ENCODE data around the gene SLC9A5. TPM values are rescaled to one million over a fixed set of nuclear protein-coding genes. Genes with fewer than 3 reads are reported as not detected.

SLC9A5 gene
- total RNA-seq, 2 experiments from 2014 or later, result 2.7 to 4.2 TPM

DNA sequence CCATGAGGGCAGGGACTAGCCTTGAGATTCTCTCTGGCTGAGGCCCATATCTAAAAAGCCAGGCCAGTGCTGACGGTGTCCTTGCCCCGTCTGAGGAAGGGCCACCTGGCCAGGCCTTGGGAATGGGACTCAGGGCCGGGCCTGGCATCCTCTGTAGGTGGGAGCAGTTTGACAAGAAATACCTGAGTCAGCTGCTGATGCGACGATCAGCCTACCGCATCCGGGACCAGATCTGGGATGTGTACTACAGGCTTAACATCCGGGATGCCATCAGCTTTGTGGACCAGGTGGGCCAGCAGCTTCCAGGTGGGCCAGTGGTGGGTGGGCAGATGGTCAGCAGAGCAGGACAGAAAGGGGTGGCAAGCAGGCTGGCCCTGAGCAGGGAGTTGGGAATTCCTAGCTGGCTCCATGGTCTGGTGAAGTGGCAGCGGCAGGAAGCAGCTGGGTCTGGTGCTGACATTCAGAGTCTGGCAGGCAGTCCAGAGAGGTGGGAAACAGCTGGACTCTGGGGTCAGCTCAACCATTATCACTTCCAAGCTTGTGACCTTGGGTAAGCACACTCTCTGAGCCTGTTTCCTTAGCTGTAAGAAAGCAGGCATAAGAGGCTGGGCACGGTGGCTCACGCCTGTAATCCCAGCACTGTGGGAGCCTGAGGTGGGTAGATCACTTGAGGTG, 9.5 kb downstream of the SLC9A5 start:
- POLR2A ChIA-PET, result no interaction called here
- Histone ChIP-seq H4K20me1 (ENCODE audit: insufficient read depth, low read length) (no peaks in the 10 kb centered on the region), H3K4me1 (ENCODE audit: insufficient read depth, low read length, poor library complexity, severe bottlenecking) (peaks cover 5% of the 10 kb centered on the region), H3K36me3 (ENCODE audit: insufficient read depth, low read length) (no peaks in the 10 kb centered on the region), H3K9me3 (ENCODE audit: low read length) (no peaks in the 10 kb centered on the region), H3K27ac (ENCODE audit: low read depth, low read length, poor library complexity, severe bottlenecking) (no peak overlapping the region), H3K9me2 (ENCODE audit: insufficient read depth, low read length) (no peaks in the 10 kb centered on the region), H3K4me2 (ENCODE audit: low read length) (no peak overlapping the region), H2AFZ (ENCODE audit: low read length) (no peak overlapping the region), H3K79me2 (ENCODE audit: insufficient read depth, low read depth, low read length) (no peaks in the 10 kb centered on the region), H3K4me3 (ENCODE audit: low read depth, low read length, poor library complexity, severe bottlenecking) (no peak overlapping the region)
- CTCF ChIA-PET (ENCODE audit: unreplicated experiment), result interaction anchor here (0.7 kb wide), 1 partner anchor 10 kb away, joined by 3 read pairs; the partner anchor contains the start of gene SLC9A5
- BruUV-seq (replicated peaks), result no TSS peak
- TF ChIP-seq CTCF (conservative IDR thresholded peaks at IDR 0.05; ENCODE audit: low read length), result no peak
- TF ChIP-seq EZH2phosphoT487 (IDR thresholded peaks at IDR 0.05; ENCODE audit: borderline replicate concordance, low read depth, low read length), result no peak
- intact Hi-C loops (cut with micrococcal nuclease; ENCODE audit: unreplicated experiment), result no loop called here
- no peak for DNase-seq (ENCODE audit: low spot score)

DNA sequence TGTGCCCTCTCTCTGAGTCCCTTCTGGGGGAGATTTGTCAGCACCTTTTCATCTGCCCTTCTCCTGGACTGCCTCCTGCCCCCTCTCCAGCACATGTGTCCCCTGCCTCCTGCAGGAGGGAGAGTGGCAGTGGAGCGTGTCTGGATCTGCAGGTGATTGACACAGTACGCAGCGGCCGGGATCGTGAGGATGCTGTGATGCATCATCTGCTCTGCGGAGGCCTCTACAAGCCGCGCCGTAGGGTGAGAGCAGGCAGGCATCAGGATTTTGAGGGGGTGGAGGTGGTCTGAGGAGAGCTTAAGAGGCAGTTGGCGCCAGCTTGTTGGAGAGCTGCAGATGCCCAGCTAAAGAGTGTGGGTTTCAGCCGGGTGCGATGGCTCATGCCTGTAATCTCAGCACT, 10.9 kb downstream of the SLC9A5 start:
- TF ChIP-seq CTCF (conservative IDR thresholded peaks at IDR 0.05; ENCODE audit: low read length) (no peak), EZH2phosphoT487 (IDR thresholded peaks at IDR 0.05; ENCODE audit: borderline replicate concordance, low read depth, low read length) (no peak)
- BruUV-seq (replicated peaks), result no TSS peak
- H3K4me2 ChIP-seq (ENCODE audit: low read length), result no peak overlapping the region
- no peaks in the 10 kb centered on the region for H3K79me2 ChIP-seq (ENCODE audit: insufficient read depth, low read depth, low read length)
- H3K36me3 ChIP-seq (ENCODE audit: insufficient read depth, low read length), result no peaks in the 10 kb centered on the region
- no peak overlapping the region for H3K27ac ChIP-seq (ENCODE audit: low read depth, low read length, poor library complexity, severe bottlenecking)
- no peak for DNase-seq (ENCODE audit: low spot score)
- no peaks in the 10 kb centered on the region for H3K9me2 ChIP-seq (ENCODE audit: insufficient read depth, low read length)
- H3K4me1 ChIP-seq (ENCODE audit: insufficient read depth, low read length, poor library complexity, severe bottlenecking), result peaks cover 5% of the 10 kb centered on the region
- POLR2A ChIA-PET, result interaction anchor here (0.7 to 1.2 kb wide), 4 partner anchors 13 to 142 kb away, joined by 3 to 4 read pairs (median 4); partner anchors contain the start of gene FHOD1
- no peak overlapping the region for H3K4me3 ChIP-seq (ENCODE audit: low read depth, low read length, poor library complexity, severe bottlenecking)
- no peaks in the 10 kb centered on the region for H4K20me1 ChIP-seq (ENCODE audit: insufficient read depth, low read length)
- no peaks in the 10 kb centered on the region for H3K9me3 ChIP-seq (ENCODE audit: low read length)
- CTCF ChIA-PET (ENCODE audit: unreplicated experiment), result interaction anchor here (1.7 kb wide), 1 partner anchor 79 kb away, joined by 10 read pairs; no protein-coding TSS in a partner anchor
- H2AFZ ChIP-seq (ENCODE audit: low read length), result no peak overlapping the region
- intact Hi-C loops (cut with micrococcal nuclease; ENCODE audit: unreplicated experiment), result loop anchor here (1.0 to 5.0 kb wide), 3 partner anchors 79 to 208 kb away; no protein-coding TSS in a partner anchor

Measured in OCI-LY7 (cell line).